Trophoblast cell (in vitro differentiated cells and primary cell): ENCODE data around the gene MED8.
A peak's percentile ranks its signal among the peaks of the same experiment; 100 is the strongest.

Source experiments
- DNase-seq, 2 donors: peaks; one replicate each; pipeline ENCODE4 v3.0.0-alpha.2; 2016
- H2AFZ ChIP-seq: 2 replicates; pipeline ENCODE4 v1.6.1; 2013; ENCODE audit warnings: low read length, moderate library complexity, mild to moderate bottlenecking; ENCODE audit not compliant: insufficient read depth, poor library complexity
- H2AK5ac ChIP-seq: 2 replicates; pipeline ENCODE4 v1.6.1; 2013; ENCODE audit warnings: mild to moderate bottlenecking, low read length
- H2BK120ac ChIP-seq: 2 replicates; pipeline ENCODE4 v1.6.1; 2013; ENCODE audit warnings: low read length, mild to moderate bottlenecking, moderate library complexity; ENCODE audit not compliant: insufficient read depth, poor library complexity
- H2BK12ac ChIP-seq: 2 replicates; pipeline ENCODE4 v1.6.1; 2013; ENCODE audit warnings: mild to moderate bottlenecking, low read length, moderate library complexity
- H2BK5ac ChIP-seq: 2 replicates; pipeline ENCODE4 v1.6.1; 2013; ENCODE audit warnings: low read length, low read depth, moderate library complexity, mild to moderate bottlenecking; ENCODE audit not compliant: poor library complexity
- H3K14ac ChIP-seq: 2 replicates; pipeline ENCODE4 v1.6.1; 2013; ENCODE audit warnings: mild to moderate bottlenecking, low read length
- H3K18ac ChIP-seq: 2 replicates; pipeline ENCODE4 v1.6.1; 2013; ENCODE audit warnings: mild to moderate bottlenecking, low read length
- H3K23ac ChIP-seq: 2 replicates; pipeline ENCODE4 v1.6.1; 2013; ENCODE audit warnings: low read length
- H3K27ac ChIP-seq: 2 replicates; pipeline ENCODE4 v1.5.1; 2013; ENCODE audit warnings: low read depth, mild to moderate bottlenecking, inconsistent platforms, low read length, moderate library complexity
- H3K27me3 ChIP-seq: 2 replicates; pipeline ENCODE4 v1.6.1; 2013; ENCODE audit warnings: inconsistent platforms, mild to moderate bottlenecking, low read length, moderate library complexity; ENCODE audit not compliant: insufficient read depth
- H3K36me3 ChIP-seq, 2 experiments: 1 replicate in 1 of 2; 2 replicates in 1 of 2; pipeline ENCODE4 v1.6.1; 2013; ENCODE audit warnings: low read length in 2 of 2, mild to moderate bottlenecking in 2 of 2, moderate library complexity in 1 of 2; ENCODE audit not compliant: insufficient read depth in 2 of 2, control insufficient read depth in 1 of 2
- H3K4ac ChIP-seq: 2 replicates; pipeline ENCODE4 v1.6.1; 2013; ENCODE audit warnings: low read depth, mild to moderate bottlenecking, low read length, moderate library complexity
- H3K4me1 ChIP-seq, 2 experiments: 1 replicate in 1 of 2; 2 replicates in 1 of 2; pipeline ENCODE4 v1.6.1; 2013; ENCODE audit warnings: low read length in 2 of 2, mild to moderate bottlenecking in 2 of 2, moderate library complexity in 1 of 2; ENCODE audit not compliant: insufficient read depth in 2 of 2, control insufficient read depth in 1 of 2
- H3K4me2 ChIP-seq: 2 replicates; pipeline ENCODE4 v1.6.1; 2013; ENCODE audit warnings: inconsistent platforms, mild to moderate bottlenecking, low read length, moderate library complexity
- H3K4me3 ChIP-seq: 2 replicates; pipeline ENCODE4 v1.5.1; 2013; ENCODE audit warnings: mild to moderate bottlenecking, low read depth, low read length, inconsistent platforms
- H3K79me1 ChIP-seq: one replicate; pipeline ENCODE4 v1.6.1; 2013; ENCODE audit warnings: low read length
- H3K79me2 ChIP-seq: 2 replicates; pipeline ENCODE4 v1.6.1; 2013; ENCODE audit warnings: low read length, mild to moderate bottlenecking; ENCODE audit not compliant: control insufficient read depth, insufficient read depth, poor library complexity
- H3K9ac ChIP-seq: 2 replicates; pipeline ENCODE4 v1.6.1; 2013; ENCODE audit warnings: mild to moderate bottlenecking, low read length
- H3K9me3 ChIP-seq: 2 replicates; pipeline ENCODE4 v1.6.1; 2013; ENCODE audit warnings: low read depth, mild to moderate bottlenecking, control low read depth, inconsistent platforms, low read length; ENCODE audit not compliant: insufficient read depth
- H4K12ac ChIP-seq: 2 replicates; pipeline ENCODE4 v1.6.1; 2013; ENCODE audit warnings: low read depth, mild to moderate bottlenecking, low read length, moderate library complexity
- H4K8ac ChIP-seq: 2 replicates; pipeline ENCODE4 v1.6.1; 2013; ENCODE audit warnings: low read depth, mild to moderate bottlenecking, low read length, moderate library complexity
- H4K91ac ChIP-seq: one replicate; pipeline ENCODE4 v1.6.1; 2013; ENCODE audit warnings: low read depth, mild to moderate bottlenecking, low read length, moderate library complexity
- WGBS: extraction: QIAGEN DNeasy Blood & Tissue Kit; methylation state at CpG from one replicate; pipeline ENCODE4 v1.1.7; 2013; ENCODE audit warnings: missing lambda C conversion rate; ENCODE audit not compliant: insufficient read length, insufficient coverage; ENCODE audit errors: extremely low coverage; 5-methylcytosine and 5-hydroxymethylcytosine counted together

MED8 gene

GRCh38 chr1:43382027-43382779, 7.4 kb downstream of the MED8 start:
- Histone ChIP-seq H3K4ac (no peak overlapping the region), H2BK120ac (no peak overlapping the region), H3K18ac (no peak overlapping the region), H4K8ac (no peak overlapping the region), H3K4me1 (no peaks in the 10 kb centered on the region), H2BK5ac (no peak overlapping the region), H3K23ac (no peak overlapping the region), H3K27me3 (no peaks in the 10 kb centered on the region), H4K91ac (no peak overlapping the region), H3K4me2 (no peak overlapping the region), H2AFZ (no peak overlapping the region), H3K79me1 (no peaks in the 10 kb centered on the region), H3K9ac (no peak overlapping the region), H3K14ac (no peak overlapping the region), H2AK5ac (no peak overlapping the region), H3K4me3 (no peak overlapping the region), H3K79me2 (no peaks in the 10 kb centered on the region), H3K9me3 (no peaks in the 10 kb centered on the region), H2BK12ac (no peak overlapping the region), H3K36me3 (peaks cover 22 to 53% of the 10 kb centered on the region in 2 experiments), H4K12ac (no peak overlapping the region), H3K27ac (no peak overlapping the region)
- WGBS: no CpG with 5 or more reads among the region's 6 CpGs
- DNase-seq: no peak

GRCh38 chr1:43381612-43382011, 8.0 kb downstream of the MED8 start:
- Histone ChIP-seq H3K4me1 (no peaks in the 10 kb centered on the region), H3K27me3 (no peaks in the 10 kb centered on the region), H4K8ac (no peak overlapping the region), H2AK5ac (no peak overlapping the region), H4K91ac (no peak overlapping the region), H3K9me3 (no peaks in the 10 kb centered on the region), H3K79me1 (no peaks in the 10 kb centered on the region), H3K18ac (no peak overlapping the region), H3K14ac (no peak overlapping the region), H3K27ac (no peak overlapping the region), H3K4ac (no peak overlapping the region), H3K79me2 (no peaks in the 10 kb centered on the region), H2BK120ac (no peak overlapping the region), H2BK12ac (no peak overlapping the region), H3K9ac (no peak overlapping the region), H4K12ac (no peak overlapping the region), H3K23ac (no peak overlapping the region), H2AFZ (no peak overlapping the region), H3K36me3 (peaks cover 20 to 48% of the 10 kb centered on the region in 2 experiments), H2BK5ac (no peak overlapping the region), H3K4me2 (no peak overlapping the region), H3K4me3 (no peak overlapping the region)
- WGBS: no CpG with 5 or more reads among the region's 3 CpGs
- peak in 1 of 2 donors; percentile 21 for DNase-seq

GRCh38 chr1:43379476-43379875, 10.1 kb downstream of the MED8 start:
- Histone ChIP-seq H3K4ac (no peak overlapping the region), H3K36me3 (peaks cover 11 to 27% of the 10 kb centered on the region in 2 experiments), H2BK12ac (no peak overlapping the region), H3K9me3 (no peaks in the 10 kb centered on the region), H2BK5ac (no peak overlapping the region), H3K18ac (no peak overlapping the region), H3K4me1 (no peaks in the 10 kb centered on the region), H4K8ac (no peak overlapping the region), H3K14ac (no peak overlapping the region), H4K91ac (no peak overlapping the region), H3K23ac (no peak overlapping the region), H2BK120ac (no peak overlapping the region), H4K12ac (no peak overlapping the region), H3K79me2 (no peaks in the 10 kb centered on the region), H2AK5ac (no peak overlapping the region), H3K27me3 (no peaks in the 10 kb centered on the region), H3K27ac (no peak overlapping the region), H2AFZ (no peak overlapping the region), H3K4me3 (no peak overlapping the region), H3K9ac (no peak overlapping the region), H3K4me2 (no peak overlapping the region), H3K79me1 (no peaks in the 10 kb centered on the region)
- WGBS: no CpG with 5 or more reads among the region's 1 CpG
- DNase-seq: no peak

GRCh38 chr1:43377831-43378230, 11.8 kb downstream of the MED8 start:
- WGBS: no CpG with 5 or more reads among the region's 1 CpG
- Histone ChIP-seq H3K23ac (no peak overlapping the region), H2BK5ac (no peak overlapping the region), H3K4me1 (peaks cover 3 to 7% of the 10 kb centered on the region in 2 experiments), H2BK120ac (no peak overlapping the region), H3K27ac (no peak overlapping the region), H3K14ac (no peak overlapping the region), H4K8ac (no peak overlapping the region), H3K4me3 (no peak overlapping the region), H2BK12ac (no peak overlapping the region), H3K9ac (no peak overlapping the region), H4K91ac (no peak overlapping the region), H4K12ac (no peak overlapping the region), H2AK5ac (no peak overlapping the region), H2AFZ (no peak overlapping the region), H3K36me3 (peaks cover 6 to 12% of the 10 kb centered on the region in 2 experiments), H3K9me3 (no peaks in the 10 kb centered on the region), H3K4me2 (no peak overlapping the region), H3K4ac (no peak overlapping the region), H3K27me3 (no peaks in the 10 kb centered on the region), H3K18ac (no peak overlapping the region), H3K79me2 (no peaks in the 10 kb centered on the region), H3K79me1 (no peaks in the 10 kb centered on the region)
- no peak for DNase-seq
